K562 (cell line): ENCODE measurements around the gene SPTBN2. TPM values are rescaled to one million over a fixed set of nuclear protein-coding genes. Genes with fewer than 3 reads are reported as not detected.
A peak's percentile ranks its signal among the peaks of the same experiment; 100 is the strongest.

Source experiments
- ETV6 ChIP-seq, 3 experiments: fragments of 150-350 bp in 1 of 3; sonication (generic) in 1 of 3; formaldehyde crosslinking in 1 of 3; IDR thresholded peaks; 2 replicates each; pipeline versions ENCODE4 v1.6.1 to v1.8.0; 2014 to 2022; ENCODE audit warnings: borderline replicate concordance in 2 of 3, low read depth in 2 of 3, antibody characterized with exemption in 1 of 3, low read length in 1 of 3, mild to moderate bottlenecking in 1 of 3, missing genetic modification reagents in 1 of 3
- HNRNPL ChIP-seq: fragments of 200-400 bp; formaldehyde crosslinking; IDR thresholded peaks from 2 replicates; pipeline ENCODE4 v1.6.1; 2017; ENCODE audit warnings: low read depth, mild to moderate bottlenecking, low read length
- HNRNPLL ChIP-seq: fragments of 200-400 bp; formaldehyde crosslinking; IDR thresholded peaks from 2 replicates; pipeline ENCODE4 v1.6.1; 2017; ENCODE audit warnings: low read length, low read depth, mild to moderate bottlenecking; ENCODE audit not compliant: poor library complexity, severe bottlenecking
- MTA3 ChIP-seq: fragments of 450-650 bp; formaldehyde crosslinking; IDR thresholded peaks from 2 replicates; pipeline ENCODE4 v1.6.1; 2017; ENCODE audit warnings: mild to moderate bottlenecking, borderline replicate concordance
- NRF1 ChIP-seq, 2 experiments: fragments of 450-650 bp; IDR thresholded peaks in 1 of 2; conservative IDR thresholded peaks in 1 of 2; 2 replicates each; pipeline ENCODE4 v1.6.1; 2014; ENCODE audit warnings: mild to moderate bottlenecking in 2 of 2
- POLR2AphosphoS5 ChIP-seq: IDR thresholded peaks from 2 replicates; pipeline ENCODE4 v1.6.1; 2011; ENCODE audit warnings: mild to moderate bottlenecking, low read depth, low read length, moderate library complexity; ENCODE audit not compliant: control insufficient read depth, insufficient read depth
- POLR2G ChIP-seq: fragments of 200-400 bp; formaldehyde crosslinking; IDR thresholded peaks from 2 replicates; pipeline ENCODE4 v1.6.1; 2017; ENCODE audit warnings: low read depth, mild to moderate bottlenecking, antibody characterized with exemption, low read length, moderate library complexity
- RBBP5 ChIP-seq: fragments of 200-600 bp; sonication (generic); IDR thresholded peaks from 2 replicates; pipeline ENCODE4 v1.6.1; 2012; ENCODE audit warnings: borderline replicate concordance, mild to moderate bottlenecking, low read length, control low read depth, inconsistent platforms; ENCODE audit not compliant: insufficient read depth, poor library complexity, severe bottlenecking
- TARDBP ChIP-seq: fragments of 450-650 bp; IDR thresholded peaks from 2 replicates; pipeline ENCODE4 v1.6.1; 2016
- TBP ChIP-seq: optimal IDR thresholded peaks from 2 replicates; pipeline ENCODE3; 2011; ENCODE audit warnings: low read depth, low read length, improper control_type of control experiment
- ZNF12 ChIP-seq: sonication (generic); formaldehyde crosslinking; IDR thresholded peaks from 2 replicates; pipeline ENCODE4 v1.4.0; 2020; ENCODE audit warnings: mild to moderate bottlenecking, missing genetic modification reagents
- ZNF696 ChIP-seq: fragments of 250-450 bp; sonication (Bioruptor Pico); conservative IDR thresholded peaks from 2 replicates; pipeline ENCODE4 v1.4.0; 2020; ENCODE audit warnings: mild to moderate bottlenecking, moderate library complexity
- ZNF830 ChIP-seq: fragments of 250-450 bp; sonication (Bioruptor Pico); IDR thresholded peaks from 2 replicates; pipeline ENCODE4 v1.5.0; 2021; ENCODE audit warnings: mild to moderate bottlenecking
- polyA plus RNA-seq, 8 experiments: library from polyadenylated mRNA; depleted of rRNA in 4 of 8; stranded (reverse) in 5 of 8; unstranded in 3 of 8; fragments of >200 nt; fragmentation: Nextera tagmentation in 2 of 8; fragmentation: Illumina TruSeq in 1 of 8; extraction: Ambion mirVana in 2 of 8; extraction: Trizol in 1 of 8; gene quantifications; 2 replicates each; pipeline versions ENCODE4 v1.2.1 to v1.2.3, GENCODE V29; 2011 to 2014; ENCODE audit warnings: inconsistent platforms in 1 of 8, missing spikeins in 1 of 8
- total RNA-seq, 7 experiments: library from RNA; depleted of rRNA in 6 of 7; stranded (reverse); fragments of >200 nt in 6 of 7; fragmentation: Illumina TruSeq in 2 of 7; extraction: Trizol in 2 of 7; gene quantifications; 2 replicates each; pipeline versions ENCODE4 v1.2.1 to v1.2.3, GENCODE V29; 2011 to 2021; ENCODE audit warnings: low replicate concordance in 1 of 7
- TF ChIP-seq, protein P1 (sequence below): fragments of 450-650 bp; IDR thresholded peaks from 2 replicates; pipeline ENCODE4 v1.6.1; 2017; ENCODE audit warnings: antibody characterized with exemption, mild to moderate bottlenecking
- TF ChIP-seq, protein P2 (sequence below): sonication (generic); formaldehyde crosslinking; IDR thresholded peaks from 2 replicates; pipeline ENCODE4 v1.8.1; 2023; ENCODE audit warnings: mild to moderate bottlenecking, missing genetic modification reagents
- TF ChIP-seq, protein P3 (sequence below): fragments of 200-800 bp; sonication (Bioruptor generic); IDR thresholded peaks from 2 replicates; pipeline ENCODE4 v1.6.1; 2017; ENCODE audit warnings: missing genetic modification characterization, missing compliant biosample characterization

SPTBN2 gene
- total and polyA plus RNA-seq, 9 of the 15 experiments (the other 6 are each of a cell fraction or from before 2014, with no cell fraction given): 0.38 to 56.5 (median 19.7) TPM

DNA sequence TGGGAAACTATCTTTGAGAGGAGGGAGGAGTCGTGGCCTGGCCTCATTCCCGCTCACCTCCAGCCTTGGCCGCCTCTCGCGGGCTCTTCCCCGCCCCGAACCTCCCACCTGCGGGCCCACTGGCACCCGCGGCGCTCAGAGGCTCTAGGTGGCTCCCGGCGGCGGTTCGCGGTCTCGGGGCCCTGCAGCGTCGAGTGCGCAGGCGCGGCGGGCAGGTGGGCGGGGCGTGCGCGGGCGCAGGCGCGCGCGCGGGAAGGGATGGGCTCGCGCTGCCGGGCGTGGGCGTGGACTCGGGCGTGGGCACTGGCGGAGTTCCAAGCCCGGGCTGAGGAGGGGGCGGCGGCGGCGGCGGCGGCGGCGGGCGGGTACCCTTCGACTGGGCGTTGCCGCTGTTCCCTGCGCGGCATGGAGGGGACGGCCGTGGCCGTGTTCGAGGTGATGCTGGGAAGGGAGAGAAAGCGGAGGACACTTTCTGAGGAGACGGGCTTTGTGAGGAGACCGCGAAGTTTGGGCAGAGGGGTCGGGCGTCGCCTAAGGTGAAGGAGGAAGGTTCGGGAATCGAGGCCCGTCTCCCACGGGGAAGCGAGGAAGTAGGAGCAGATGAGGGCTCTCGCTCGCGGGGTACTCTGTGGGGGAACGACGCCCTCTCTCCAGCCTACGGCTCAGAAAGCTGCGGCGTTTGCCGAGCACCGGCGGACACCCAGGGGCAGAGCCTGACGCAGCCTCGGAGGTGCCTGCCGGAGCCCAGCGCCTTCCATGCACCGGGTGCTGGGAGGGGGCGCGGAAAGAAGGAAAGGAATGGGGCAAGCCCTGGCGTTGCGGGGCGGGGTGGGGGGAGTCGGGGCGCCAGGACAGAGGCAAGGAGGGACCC lies 15.7 kb upstream of the SPTBN2 start (continued):
- TF ChIP-seq, protein P1, sequence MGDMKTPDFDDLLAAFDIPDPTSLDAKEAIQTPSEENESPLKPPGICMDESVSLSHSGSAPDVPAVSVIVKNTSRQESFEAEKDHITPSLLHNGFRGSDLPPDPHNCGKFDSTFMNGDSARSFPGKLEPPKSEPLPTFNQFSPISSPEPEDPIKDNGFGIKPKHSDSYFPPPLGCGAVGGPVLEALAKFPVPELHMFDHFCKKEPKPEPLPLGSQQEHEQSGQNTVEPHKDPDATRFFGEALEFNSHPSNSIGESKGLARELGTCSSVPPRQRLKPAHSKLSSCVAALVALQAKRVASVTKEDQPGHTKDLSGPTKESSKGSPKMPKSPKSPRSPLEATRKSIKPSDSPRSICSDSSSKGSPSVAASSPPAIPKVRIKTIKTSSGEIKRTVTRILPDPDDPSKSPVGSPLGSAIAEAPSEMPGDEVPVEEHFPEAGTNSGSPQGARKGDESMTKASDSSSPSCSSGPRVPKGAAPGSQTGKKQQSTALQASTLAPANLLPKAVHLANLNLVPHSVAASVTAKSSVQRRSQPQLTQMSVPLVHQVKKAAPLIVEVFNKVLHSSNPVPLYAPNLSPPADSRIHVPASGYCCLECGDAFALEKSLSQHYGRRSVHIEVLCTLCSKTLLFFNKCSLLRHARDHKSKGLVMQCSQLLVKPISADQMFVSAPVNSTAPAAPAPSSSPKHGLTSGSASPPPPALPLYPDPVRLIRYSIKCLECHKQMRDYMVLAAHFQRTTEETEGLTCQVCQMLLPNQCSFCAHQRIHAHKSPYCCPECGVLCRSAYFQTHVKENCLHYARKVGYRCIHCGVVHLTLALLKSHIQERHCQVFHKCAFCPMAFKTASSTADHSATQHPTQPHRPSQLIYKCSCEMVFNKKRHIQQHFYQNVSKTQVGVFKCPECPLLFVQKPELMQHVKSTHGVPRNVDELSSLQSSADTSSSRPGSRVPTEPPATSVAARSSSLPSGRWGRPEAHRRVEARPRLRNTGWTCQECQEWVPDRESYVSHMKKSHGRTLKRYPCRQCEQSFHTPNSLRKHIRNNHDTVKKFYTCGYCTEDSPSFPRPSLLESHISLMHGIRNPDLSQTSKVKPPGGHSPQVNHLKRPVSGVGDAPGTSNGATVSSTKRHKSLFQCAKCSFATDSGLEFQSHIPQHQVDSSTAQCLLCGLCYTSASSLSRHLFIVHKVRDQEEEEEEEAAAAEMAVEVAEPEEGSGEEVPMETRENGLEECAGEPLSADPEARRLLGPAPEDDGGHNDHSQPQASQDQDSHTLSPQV: peak; percentile 71
- TF ChIP-seq POLR2G: peak; percentile 92
- peak; percentile 68 for TF ChIP-seq TBP
- TF ChIP-seq RBBP5: peak; percentile 74
- peak; percentile 86 for TF ChIP-seq MTA3
- peak; percentile 19 for TF ChIP-seq HNRNPLL
- TF ChIP-seq POLR2AphosphoS5: peak; percentile 83
- TF ChIP-seq ZNF12 (CRISPR knock-in tag): no peak
- 0 out of 4 replicates have a peak, but pooled peaks of 1 of the 2 experiments have one; percentile 9 for TF ChIP-seq ETV6 (IDR thresholded peaks at IDR 0.05; ENCODE audit: borderline replicate concordance in 1 of 2, low read depth in 2 of 2, low read length in 1 of 2)
- no peak for TF ChIP-seq ETV6 (CRISPR knock-in tag; IDR thresholded peaks at IDR 0.05; ENCODE audit: borderline replicate concordance)
- TF ChIP-seq, protein P2, sequence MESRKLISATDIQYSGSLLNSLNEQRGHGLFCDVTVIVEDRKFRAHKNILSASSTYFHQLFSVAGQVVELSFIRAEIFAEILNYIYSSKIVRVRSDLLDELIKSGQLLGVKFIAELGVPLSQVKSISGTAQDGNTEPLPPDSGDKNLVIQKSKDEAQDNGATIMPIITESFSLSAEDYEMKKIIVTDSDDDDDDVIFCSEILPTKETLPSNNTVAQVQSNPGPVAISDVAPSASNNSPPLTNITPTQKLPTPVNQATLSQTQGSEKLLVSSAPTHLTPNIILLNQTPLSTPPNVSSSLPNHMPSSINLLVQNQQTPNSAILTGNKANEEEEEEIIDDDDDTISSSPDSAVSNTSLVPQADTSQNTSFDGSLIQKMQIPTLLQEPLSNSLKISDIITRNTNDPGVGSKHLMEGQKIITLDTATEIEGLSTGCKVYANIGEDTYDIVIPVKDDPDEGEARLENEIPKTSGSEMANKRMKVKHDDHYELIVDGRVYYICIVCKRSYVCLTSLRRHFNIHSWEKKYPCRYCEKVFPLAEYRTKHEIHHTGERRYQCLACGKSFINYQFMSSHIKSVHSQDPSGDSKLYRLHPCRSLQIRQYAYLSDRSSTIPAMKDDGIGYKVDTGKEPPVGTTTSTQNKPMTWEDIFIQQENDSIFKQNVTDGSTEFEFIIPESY: no peak
- 0 out of 2 replicates have a peak, but pooled peaks have one; percentile 78 for TF ChIP-seq ZNF830
- peak; percentile 39; the same call in 1 of the 2 replicates for TF ChIP-seq TARDBP
- no peak for TF ChIP-seq ZNF696
- peak; percentile 94 to 95 for TF ChIP-seq NRF1 (conservative IDR thresholded peaks at IDR 0.05 in 1 of 2, IDR thresholded peaks at IDR 0.05 in 1 of 2)
- TF ChIP-seq, protein P3, sequence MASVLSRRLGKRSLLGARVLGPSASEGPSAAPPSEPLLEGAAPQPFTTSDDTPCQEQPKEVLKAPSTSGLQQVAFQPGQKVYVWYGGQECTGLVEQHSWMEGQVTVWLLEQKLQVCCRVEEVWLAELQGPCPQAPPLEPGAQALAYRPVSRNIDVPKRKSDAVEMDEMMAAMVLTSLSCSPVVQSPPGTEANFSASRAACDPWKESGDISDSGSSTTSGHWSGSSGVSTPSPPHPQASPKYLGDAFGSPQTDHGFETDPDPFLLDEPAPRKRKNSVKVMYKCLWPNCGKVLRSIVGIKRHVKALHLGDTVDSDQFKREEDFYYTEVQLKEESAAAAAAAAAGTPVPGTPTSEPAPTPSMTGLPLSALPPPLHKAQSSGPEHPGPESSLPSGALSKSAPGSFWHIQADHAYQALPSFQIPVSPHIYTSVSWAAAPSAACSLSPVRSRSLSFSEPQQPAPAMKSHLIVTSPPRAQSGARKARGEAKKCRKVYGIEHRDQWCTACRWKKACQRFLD (CRISPR knock-in tag): peak; percentile 49; the same call in 1 of the 2 replicates
- peak; percentile 91 for TF ChIP-seq HNRNPL
